Measurements from ENCODE around the gene MRPL30. TPM values are rescaled to one million over a fixed set of nuclear protein-coding genes. Genes with fewer than 3 reads are reported as not detected.

Gene MRPL30
- total and polyA plus RNA-seq, 12 donors: 16.8 to 51.5 (median 30.5) TPM

- 68 to 85% (median 73%) methylated on average over 1 of the region's 1 CpG for WGBS, 4 donors
- no peak for DNase-seq
- Histone ChIP-seq H3K4me3 (no peak overlapping the region), H3K4me1 (replicated peaks in 1 of 2) (peaks cover 0 to 24% of the 10 kb centered on the region in 2 donors), H3K27me3 (no peaks in the 10 kb centered on the region), H3K27ac (no peak overlapping the region), H3K9me3 (replicated peaks in 1 of 3) (no peaks in the 10 kb centered on the region), H3K36me3 (replicated peaks in 1 of 2) (no peaks in the 10 kb centered on the region)
- intact Hi-C loops (cut with DNase I): no loop called here
- TF ChIP-seq POLR2A (IDR thresholded peaks at IDR 0.05): no peak
- no peak for TF ChIP-seq CTCF (IDR thresholded peaks at IDR 0.05)
Observed at GRCh38 chr2:99156891-99157290, 24.1 kb upstream of the MRPL30 start.

GRCh38 chr2:99158599-99158998, 22.4 kb upstream of the MRPL30 start:
- intact Hi-C loops (cut with DNase I): no loop called here
- DNase-seq: no peak
- H3K36me3 ChIP-seq (replicated peaks in 1 of 2): no peaks in the 10 kb centered on the region
- TF ChIP-seq CTCF (IDR thresholded peaks at IDR 0.05): no peak
- TF ChIP-seq POLR2A (IDR thresholded peaks at IDR 0.05): no peak
- peaks cover 0 to 23% of the 10 kb centered on the region in 2 donors for H3K4me1 ChIP-seq (replicated peaks in 1 of 2)
- H3K4me3 ChIP-seq: no peak overlapping the region
- H3K9me3 ChIP-seq (replicated peaks in 1 of 3): no peaks in the 10 kb centered on the region
- H3K27ac ChIP-seq: no peak overlapping the region
- WGBS, 4 donors: 93 to 98% (median 96%) methylated on average over 5 of the region's 5 CpGs
- H3K27me3 ChIP-seq: no peaks in the 10 kb centered on the region

GRCh38 chr2:99159594-99159993, 21.4 kb upstream of the MRPL30 start:
- intact Hi-C loops (cut with DNase I): no loop called here
- no peaks in the 10 kb centered on the region for H3K36me3 ChIP-seq (replicated peaks in 1 of 2)
- TF ChIP-seq POLR2A (IDR thresholded peaks at IDR 0.05) (no peak), CTCF (IDR thresholded peaks at IDR 0.05) (no peak)
- no peaks in the 10 kb centered on the region for H3K9me3 ChIP-seq (replicated peaks in 1 of 3)
- no peaks in the 10 kb centered on the region for H3K27me3 ChIP-seq
- no peak for DNase-seq
- WGBS, 4 donors: 85 to 95% (median 90%) methylated on average over 4 of the region's 4 CpGs
- no peak overlapping the region for H3K27ac ChIP-seq
- peaks cover 0 to 18% of the 10 kb centered on the region in 2 donors for H3K4me1 ChIP-seq (replicated peaks in 1 of 2)
- no peak overlapping the region for H3K4me3 ChIP-seq

GRCh38 chr2:99166218-99166617, 14.8 kb upstream of the MRPL30 start:
- Histone ChIP-seq H3K27ac (no peak overlapping the region), H3K36me3 (replicated peaks in 1 of 2) (peaks cover 0 to 25% of the 10 kb centered on the region in 2 donors), H3K4me1 (replicated peaks in 1 of 2) (peaks cover 0 to 5% of the 10 kb centered on the region in 2 donors), H3K27me3 (no peaks in the 10 kb centered on the region), H3K4me3 (no peak overlapping the region), H3K9me3 (replicated peaks in 1 of 3) (no peaks in the 10 kb centered on the region)
- TF ChIP-seq CTCF (IDR thresholded peaks at IDR 0.05) (no peak), POLR2A (IDR thresholded peaks at IDR 0.05) (no peak)
- 78 to 87% (median 82%) methylated on average over 5 of the region's 5 CpGs for WGBS, 4 donors
- no peak for DNase-seq
- intact Hi-C loops (cut with DNase I): no loop called here

Data from adrenal gland (tissue), 12 donors.